Measurements from ENCODE around the gene DEPP1. TPM values are rescaled to one million over a fixed set of nuclear protein-coding genes. Genes with fewer than 3 reads are reported as not detected.

The DEPP1 gene
- total RNA-seq, 1 experiment from 2014 or later: 3.8 TPM

GRCh38 chr10:44972874-44973306 is 5.7 kb downstream of the DEPP1 start:
- Histone ChIP-seq H3K79me2 (ENCODE audit: insufficient read depth, low read length) (no peaks in the 10 kb centered on the region), H3K4me1 (ENCODE audit: control insufficient read depth in 1 of 2, insufficient read depth in 2 of 2, low read length in 2 of 2) (peaks cover 17 to 26% of the 10 kb centered on the region in 2 experiments), H3K9me3 (ENCODE audit: control insufficient read depth in 1 of 2, insufficient read depth in 1 of 2, low read depth in 1 of 2, low read length in 2 of 2) (no peaks in the 10 kb centered on the region), H2AFZ (ENCODE audit: low read depth, low read length, poor library complexity, severe bottlenecking) (no peak overlapping the region), H3K4me3 (replicated peaks in 1 of 2; ENCODE audit: low read depth in 1 of 2, low read length in 2 of 2) (no peak overlapping the region), H3K9me2 (ENCODE audit: insufficient read depth) (no peaks in the 10 kb centered on the region), H4K20me1 (ENCODE audit: insufficient read depth) (no peaks in the 10 kb centered on the region), H3K9ac (ENCODE audit: low read length) (no peak overlapping the region), H3K27me3 (ENCODE audit: insufficient read depth, low read length) (no peaks in the 10 kb centered on the region), H3K4me2 (ENCODE audit: low read length) (no peak overlapping the region), H3K27ac (ENCODE audit: low read depth, low read length) (no peak overlapping the region), H3K36me3 (ENCODE audit: control insufficient read depth in 1 of 2, insufficient read depth in 2 of 2, low read length in 2 of 2) (no peaks in the 10 kb centered on the region)
- DNase-seq (ENCODE audit: low read depth, low spot score) (no peak), ATAC-seq (no peak)
- BruUV-seq (replicated peaks): no TSS peak
- ChIA-PET CTCF (no interaction called here), POLR2A (no interaction called here), RAD21 (ENCODE audit: low non-redundant PET in 1 of 2, low total read pairs in 2 of 2, uncharacterized antibody in 2 of 2, unreplicated experiment in 2 of 2) (no interaction called here)
- intact Hi-C loops (cut with micrococcal nuclease): no loop called here
- no peak for TF ChIP-seq ATF3 (IDR thresholded peaks at IDR 0.05)
- TF ChIP-seq REST (IDR thresholded peaks at IDR 0.05; ENCODE audit: low read depth): no peak
- no peak for TF ChIP-seq FOSL1 (IDR thresholded peaks at IDR 0.05; ENCODE audit: low read depth)
- TF ChIP-seq ZFX (IDR thresholded peaks at IDR 0.05): no peak
- TF ChIP-seq CBX3 (IDR thresholded peaks at IDR 0.05; ENCODE audit: low read depth): no peak
- no peak for TF ChIP-seq EZH2phosphoT487 (IDR thresholded peaks at IDR 0.05; ENCODE audit: borderline replicate concordance)
